Medulla oblongata (tissue), 1 donor: ENCODE data around the gene KCNN3.
A peak's percentile ranks its signal among the peaks of the same experiment; 100 is the strongest.

Experiments
- DNase-seq: peaks from one replicate; pipeline ENCODE4 v3.0.0-alpha.2; 2015; ENCODE audit errors: extremely low spot score

Gene KCNN3

GRCh38 chr1:154879038-154879421 is 8.9 kb upstream of the KCNN3 start:
- no peak for DNase-seq

- peak; percentile 89 for DNase-seq
These were observed 8.4 kb upstream of the KCNN3 start for GRCh38 chr1:154878371-154879037.

GRCh38 chr1:154877370-154877974 is 7.4 kb upstream of the KCNN3 start:
- DNase-seq, result no peak

GRCh38 chr1:154876842-154877369 is 6.8 kb upstream of the KCNN3 start:
- no peak for DNase-seq

GRCh38 chr1:154874465-154874864 is 4.4 kb upstream of the KCNN3 start:
- no peak for DNase-seq

GRCh38 chr1:154873321-154873950 is 3.4 kb upstream of the KCNN3 start:
- DNase-seq, result no peak

GRCh38 chr1:154871374-154871773 is 1.3 kb upstream of the KCNN3 start:
- no peak for DNase-seq

GRCh38 chr1:154870734-154871133 is 653 bp upstream of the KCNN3 start:
- no peak for DNase-seq

- DNase-seq, result peak; percentile 81
These were observed 548 bp downstream of the KCNN3 start for GRCh38 chr1:154869351-154870114.

GRCh38 chr1:154867841-154868605 is 2.1 kb downstream of the KCNN3 start:
- no peak for DNase-seq

- DNase-seq, result peak; percentile 62
These were observed 2.8 kb downstream of the KCNN3 start for GRCh38 chr1:154867064-154867825.

- no peak for DNase-seq
These were observed 3.6 kb downstream of the KCNN3 start for GRCh38 chr1:154866257-154867063.

GRCh38 chr1:154865442-154866256 is 4.4 kb downstream of the KCNN3 start:
- DNase-seq, result no peak

GRCh38 chr1:154864189-154864975 is 5.7 kb downstream of the KCNN3 start:
- DNase-seq, result no peak

- DNase-seq, result no peak
These were observed 6.5 kb downstream of the KCNN3 start for GRCh38 chr1:154863315-154864174.

GRCh38 chr1:154862907-154863306 is 7.2 kb downstream of the KCNN3 start:
- DNase-seq, result no peak

- DNase-seq, result no peak
These were observed 8.4 kb downstream of the KCNN3 start for GRCh38 chr1:154861607-154862094.
